Measurements from ENCODE around the gene IGF1R. TPM values are rescaled to one million over a fixed set of nuclear protein-coding genes. Genes with fewer than 3 reads are reported as not detected.
"Not testable (repeated sequence)": the region's sequence is repeated elsewhere in the genome, so short reads cannot be mapped to it uniquely, and the experiment has no call there.

The IGF1R gene
- total and polyA plus RNA-seq, 2 of the 8 experiments (the other 6 are each of a cell fraction or from before 2014, with no cell fraction given) = 32.9 to 109 TPM

DNA sequence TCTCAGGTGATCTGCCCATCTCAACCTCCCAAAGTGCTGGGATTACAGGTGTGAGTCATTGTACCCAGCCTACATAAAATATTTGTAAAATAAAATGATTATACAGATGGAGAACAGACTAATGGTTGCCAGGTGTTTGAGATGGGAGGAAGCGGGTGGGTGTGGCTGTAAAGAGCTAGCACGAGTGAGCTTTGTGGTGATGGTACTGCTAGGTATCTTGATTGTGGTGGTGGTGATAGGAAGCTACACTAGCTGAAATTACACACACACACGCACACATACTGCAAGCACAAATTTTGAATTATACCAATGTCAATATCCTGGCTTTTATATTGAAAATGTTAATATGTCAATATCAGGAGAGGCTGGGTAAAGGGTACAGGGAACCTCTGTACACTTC, 353.9 kb downstream of the IGF1R start (continued):
- TF ChIP-seq HDAC2 (IDR thresholded peaks at IDR 0.05; ENCODE audit: borderline replicate concordance in 1 of 2, low read depth in 2 of 2, low read length in 2 of 2) = no peak

DNA sequence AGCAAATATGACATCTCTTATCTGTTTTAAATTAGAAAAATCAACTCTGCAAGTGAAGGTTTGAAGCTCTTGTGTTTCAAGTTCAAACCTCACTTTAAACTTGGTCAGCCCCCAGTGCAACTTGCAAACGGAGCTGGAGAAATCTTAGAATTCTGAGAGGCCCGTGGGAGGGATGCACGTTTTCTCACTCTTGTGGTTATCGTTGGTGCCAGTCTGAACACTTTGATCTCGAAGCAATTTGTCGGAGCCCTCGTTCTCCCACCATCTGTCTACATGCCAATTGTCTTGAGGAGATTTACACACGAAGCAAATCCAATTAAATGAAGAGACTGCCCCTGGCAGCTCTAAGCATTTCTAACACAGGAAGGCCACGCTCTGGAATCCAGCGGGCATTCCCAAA, 355.0 kb downstream of the IGF1R start:
- H3K4me2 ChIP-seq (ENCODE audit: insufficient read depth in 1 of 2, low read depth in 2 of 2, low read length in 2 of 2); H2BK5ac ChIP-seq (ENCODE audit: low read depth, low read length); POLR2A ChIA-PET (ENCODE audit: partially characterized antibody); DNase-seq (ENCODE audit: low read depth in 1 of 2, low spot score in 2 of 2); H2AK5ac ChIP-seq (ENCODE audit: low read depth, low read length); H4K91ac ChIP-seq (replicated peaks; ENCODE audit: insufficient read length, low read length); H3K9me3 ChIP-seq (ENCODE audit: insufficient read depth in 2 of 2, low read depth in 1 of 2, low read length in 1 of 2); H3K23ac ChIP-seq (ENCODE audit: insufficient read length); H3K4me1 ChIP-seq (replicated peaks in 1 of 4; ENCODE audit: control insufficient read depth in 3 of 4, insufficient read depth in 4 of 4, low read length in 3 of 4); H3K23me2 ChIP-seq (ENCODE audit: low read depth, low read length); H2BK20ac ChIP-seq (ENCODE audit: low read length); H3K36me3 ChIP-seq (ENCODE audit: control insufficient read depth in 2 of 4, insufficient read depth in 4 of 4, low read length in 3 of 4); H4K20me1 ChIP-seq (replicated peaks in 1 of 2; ENCODE audit: control insufficient read depth in 1 of 2, insufficient read depth in 2 of 2, low read length in 2 of 2); H2AFZ ChIP-seq (ENCODE audit: low read length); H2BK120ac ChIP-seq (replicated peaks; ENCODE audit: low read depth, low read length); H3K79me2 ChIP-seq (ENCODE audit: control insufficient read depth in 1 of 2, insufficient read depth in 2 of 2, low read length in 2 of 2); H3K27ac ChIP-seq (ENCODE audit: low read depth, low read length); H3K14ac ChIP-seq (ENCODE audit: insufficient read length); H4K8ac ChIP-seq (ENCODE audit: extremely low read depth, insufficient read depth, low read length); H3K18ac ChIP-seq (ENCODE audit: extremely low read depth, low read length); H3K27me3 ChIP-seq (replicated peaks in 1 of 4; ENCODE audit: control insufficient read depth in 3 of 4, extremely low read depth in 1 of 4, insufficient read depth in 3 of 4, low read length in 3 of 4); H2BK12ac ChIP-seq (ENCODE audit: low read depth, low read length); H3K79me1 ChIP-seq (ENCODE audit: low read depth, low read length); H3K56ac ChIP-seq (replicated peaks; ENCODE audit: insufficient read length, low read depth, low read length); H4K5ac ChIP-seq (ENCODE audit: insufficient read length, low read depth, low read length); H3K9ac ChIP-seq (replicated peaks in 1 of 4; ENCODE audit: extremely low read depth in 1 of 4, low read depth in 3 of 4, low read length in 3 of 4); H2BK15ac ChIP-seq (ENCODE audit: low read length); FAIRE-seq; H3K4me3 ChIP-seq (ENCODE audit: extremely low read depth in 1 of 4, insufficient read depth in 2 of 4, low read depth in 3 of 4, low read length in 4 of 4); H3K4ac ChIP-seq (replicated peaks; ENCODE audit: insufficient read length, low read depth, low read length): not testable (repeated sequence)
- 80% methylated on average over 9 of the region's 10 CpGs; no CpG with 5 or more reads in 1 of the 2 experiments for WGBS, 2 experiments (ENCODE audit: extremely low coverage in 1 of 2, insufficient coverage in 1 of 2, insufficient read length in 1 of 2, insufficient replicate concordance in 2 of 2, low coverage in 1 of 2, low lambda C conversion rate in 2 of 2, missing lambda C conversion rate in 1 of 2)
- CTCF ChIA-PET (ENCODE audit: partially characterized antibody) = interaction anchor here (1.2 kb wide), 1 partner anchor 561 kb away, joined by 3 read pairs; no protein-coding TSS in a partner anchor
